ENCODE data around the gene SEMA4D.

DNA sequence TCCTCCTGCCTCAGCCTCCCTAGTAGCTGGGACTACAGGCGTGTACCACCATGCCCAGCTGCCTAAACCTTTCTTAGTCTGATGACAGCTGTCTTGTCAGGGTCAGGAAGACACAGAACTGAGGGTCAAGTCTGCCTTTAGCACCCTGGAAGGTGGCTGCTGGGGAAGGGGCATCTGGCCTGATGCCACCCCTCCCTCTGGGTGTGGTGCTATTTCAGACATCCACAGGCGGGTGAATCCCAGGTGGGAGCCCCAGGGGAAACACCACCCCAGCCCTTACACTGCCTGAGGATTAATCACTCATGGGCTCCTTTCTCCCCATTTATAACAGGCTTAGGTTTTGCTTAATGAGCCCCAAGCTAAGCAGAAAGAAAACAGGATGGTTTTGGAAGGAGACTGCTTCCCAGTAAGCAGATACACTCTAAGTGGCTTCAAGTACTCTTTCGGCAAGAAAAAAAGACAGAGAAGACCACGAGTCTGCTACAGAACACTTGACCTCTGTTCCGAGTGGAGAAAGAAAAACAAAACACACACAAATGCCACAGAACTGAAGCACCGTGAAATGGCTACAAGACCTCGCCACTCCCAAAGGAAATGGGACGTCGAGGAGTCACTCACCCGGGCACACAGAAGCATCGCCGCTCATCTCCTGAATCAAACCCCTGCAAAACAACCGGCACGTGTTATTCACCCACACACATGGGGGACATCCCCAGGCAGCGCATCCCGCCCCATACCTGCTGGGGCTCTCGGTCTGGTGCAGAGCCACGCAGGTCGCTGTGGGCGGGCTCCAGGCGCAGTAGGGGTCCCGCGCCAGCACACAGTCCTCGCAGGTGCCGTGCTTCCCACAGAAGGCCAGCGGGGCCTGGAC, 117.2 kb downstream of the SEMA4D start:
- TF ChIP-seq, protein P1, sequence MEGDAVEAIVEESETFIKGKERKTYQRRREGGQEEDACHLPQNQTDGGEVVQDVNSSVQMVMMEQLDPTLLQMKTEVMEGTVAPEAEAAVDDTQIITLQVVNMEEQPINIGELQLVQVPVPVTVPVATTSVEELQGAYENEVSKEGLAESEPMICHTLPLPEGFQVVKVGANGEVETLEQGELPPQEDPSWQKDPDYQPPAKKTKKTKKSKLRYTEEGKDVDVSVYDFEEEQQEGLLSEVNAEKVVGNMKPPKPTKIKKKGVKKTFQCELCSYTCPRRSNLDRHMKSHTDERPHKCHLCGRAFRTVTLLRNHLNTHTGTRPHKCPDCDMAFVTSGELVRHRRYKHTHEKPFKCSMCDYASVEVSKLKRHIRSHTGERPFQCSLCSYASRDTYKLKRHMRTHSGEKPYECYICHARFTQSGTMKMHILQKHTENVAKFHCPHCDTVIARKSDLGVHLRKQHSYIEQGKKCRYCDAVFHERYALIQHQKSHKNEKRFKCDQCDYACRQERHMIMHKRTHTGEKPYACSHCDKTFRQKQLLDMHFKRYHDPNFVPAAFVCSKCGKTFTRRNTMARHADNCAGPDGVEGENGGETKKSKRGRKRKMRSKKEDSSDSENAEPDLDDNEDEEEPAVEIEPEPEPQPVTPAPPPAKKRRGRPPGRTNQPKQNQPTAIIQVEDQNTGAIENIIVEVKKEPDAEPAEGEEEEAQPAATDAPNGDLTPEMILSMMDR (IDR thresholded peaks at IDR 0.05; ENCODE audit: poor library complexity): no peak
- TF ChIP-seq EZH2 (IDR thresholded peaks at IDR 0.05; ENCODE audit: borderline replicate concordance): no peak
- TF ChIP-seq EZH2phosphoT487 (IDR thresholded peaks at IDR 0.05; ENCODE audit: low read depth, severe bottlenecking, unreplicated experiment): no peak
